A673 (cell line): ENCODE data around the gene DIPK1B. TPM values are rescaled to one million over a fixed set of nuclear protein-coding genes. Genes with fewer than 3 reads are reported as not detected.
"Not testable (repeated sequence)": the region's sequence is repeated elsewhere in the genome, so short reads cannot be mapped to it uniquely, and the experiment has no call there.

Source experiments
- BruUV-seq: library from RNA; stranded (reverse); fragments of 400-500 nt; replicated peaks from 2 replicates; lab custom pipeline; 2021; lab: Mats Ljungman, UMichigan
- CTCF ChIA-PET: fragments of 300-600 bp; sonication (Branson Sonifier 250); formaldehyde crosslinking; loops from one replicate; lab custom pipeline; 2022; ENCODE audit warnings: antibody characterized with exemption; lab: Charles Lee
- POLR2A ChIA-PET: fragments of 300-600 bp; sonication (Branson Sonifier 250); formaldehyde crosslinking; loops from one replicate; lab custom pipeline; 2022; ENCODE audit warnings: antibody characterized with exemption; ENCODE audit not compliant: low non-redundant PET; lab: Charles Lee
- DNase-seq: peaks from one replicate; pipeline ENCODE4 v3.0.0-alpha.2; 2015; ENCODE audit warnings: low spot score
- H3K27ac ChIP-seq: fragments of 200-600 bp; sonication (generic); 2 replicates; pipeline ENCODE4 v1.5.1; 2016; ENCODE audit warnings: mixed run types, low read depth, mild to moderate bottlenecking, mixed read lengths, antibody characterized with exemption, low read length; ENCODE audit not compliant: poor library complexity, severe bottlenecking
- H3K27me3 ChIP-seq: fragments of 200-600 bp; sonication (generic); replicated peaks from 2 replicates; pipeline ENCODE4 v1.6.1; 2017; ENCODE audit warnings: mixed run types, low read depth, mild to moderate bottlenecking, mixed read lengths, antibody characterized with exemption, low read length; ENCODE audit not compliant: insufficient read depth, poor library complexity
- H3K36me3 ChIP-seq: fragments of 200-600 bp; sonication (generic); 2 replicates; pipeline ENCODE4 v1.6.1; 2016; ENCODE audit warnings: mixed run types, mild to moderate bottlenecking, mixed read lengths, antibody characterized with exemption, low read length; ENCODE audit not compliant: insufficient read depth, poor library complexity, severe bottlenecking
- H3K4me1 ChIP-seq: fragments of 200-600 bp; sonication (generic); 2 replicates; pipeline ENCODE4 v1.6.1; 2017; ENCODE audit warnings: mixed run types, mild to moderate bottlenecking, mixed read lengths, antibody characterized with exemption, low read length; ENCODE audit not compliant: insufficient read depth, poor library complexity, severe bottlenecking
- H3K4me3 ChIP-seq: fragments of 200-600 bp; sonication (generic); 2 replicates; pipeline ENCODE4 v1.5.1; 2016; ENCODE audit warnings: low read depth, mixed run types, mild to moderate bottlenecking, mixed read lengths, low read length; ENCODE audit not compliant: poor library complexity, severe bottlenecking
- H3K9me3 ChIP-seq: fragments of 200-600 bp; sonication (generic); 2 replicates; pipeline ENCODE4 v1.6.1; 2016; ENCODE audit warnings: mixed run types, low read depth, mild to moderate bottlenecking, mixed read lengths, antibody characterized with exemption, low read length; ENCODE audit not compliant: poor library complexity, severe bottlenecking
- CTCF ChIP-seq: fragments of 300-800, 200-600 bp; sonication (generic); conservative IDR thresholded peaks from 2 replicates; pipeline ENCODE4 v1.5.1; 2017; ENCODE audit warnings: low read depth, mild to moderate bottlenecking, antibody characterized with exemption, low read length, moderate library complexity, mixed read lengths
- EZH2 ChIP-seq: fragments of 200-600 bp; sonication (generic); IDR thresholded peaks from 2 replicates; pipeline ENCODE4 v1.6.1; 2017; ENCODE audit warnings: borderline replicate concordance, low read depth, mild to moderate bottlenecking, mixed read lengths, antibody characterized with exemption, low read length; ENCODE audit not compliant: poor library complexity, severe bottlenecking
- intact Hi-C: fragments of 100-400 bp; cut with micrococcal nuclease; formaldehyde crosslinking; loops from one replicate; pipeline ENCODE4 v1.10.0; 2022; ENCODE audit not compliant: unreplicated experiment
- total RNA-seq: library from RNA; stranded (reverse); gene quantifications from 2 replicates; pipeline ENCODE4 v1.2.3, GENCODE V29; 2021

The DIPK1B gene
- total RNA-seq, 1 experiment from 2014 or later, result 26.4 TPM

GRCh38 chr9:136701668-136702053, 10.7 kb upstream of the DIPK1B start:
- H3K9me3 ChIP-seq, result no peaks in the 10 kb centered on the region
- H3K4me1 ChIP-seq, result peaks cover 7% of the 10 kb centered on the region
- ChIA-PET POLR2A (no interaction called here), CTCF (no interaction called here)
- no peaks in the 10 kb centered on the region for H3K27me3 ChIP-seq
- BruUV-seq, result no TSS peak
- H3K36me3 ChIP-seq, result no peaks in the 10 kb centered on the region
- intact Hi-C loops, result no loop called here
- no peak for DNase-seq
- TF ChIP-seq CTCF (no peak), EZH2 (no peak)
- no peak overlapping the region for H3K27ac ChIP-seq
- no peak overlapping the region for H3K4me3 ChIP-seq

GRCh38 chr9:136703276-136703860, 9.0 kb upstream of the DIPK1B start:
- no peaks in the 10 kb centered on the region for H3K36me3 ChIP-seq
- intact Hi-C loops, result no loop called here
- BruUV-seq, result no TSS peak
- no peak for TF ChIP-seq CTCF
- no peak for TF ChIP-seq EZH2
- no peak overlapping the region for H3K4me3 ChIP-seq
- H3K27me3 ChIP-seq, result no peaks in the 10 kb centered on the region
- no peaks in the 10 kb centered on the region for H3K9me3 ChIP-seq
- no peak overlapping the region for H3K27ac ChIP-seq
- ChIA-PET CTCF (no interaction called here), POLR2A (no interaction called here)
- peaks cover under 1% of the 10 kb centered on the region for H3K4me1 ChIP-seq
- DNase-seq, result no peak

GRCh38 chr9:136704741-136705140, 7.6 kb upstream of the DIPK1B start:
- intact Hi-C loops, BruUV-seq, DNase-seq, H3K27ac ChIP-seq, H3K27me3 ChIP-seq, H3K4me1 ChIP-seq, H3K4me3 ChIP-seq, H3K36me3 ChIP-seq, H3K9me3 ChIP-seq, POLR2A ChIA-PET: not testable (repeated sequence)
- CTCF ChIA-PET, result interaction anchor here (0.5 kb wide), 1 partner anchor 11 kb away, joined by 5 read pairs; no protein-coding TSS in a partner anchor

GRCh38 chr9:136705564-136705963, 6.8 kb upstream of the DIPK1B start:
- ChIA-PET POLR2A (no interaction called here), CTCF (no interaction called here)
- TF ChIP-seq EZH2, result no peak
- no peak for TF ChIP-seq CTCF
- no peak overlapping the region for H3K4me3 ChIP-seq
- H3K27me3 ChIP-seq, result no peaks in the 10 kb centered on the region
- H3K27ac ChIP-seq, result no peak overlapping the region
- no TSS peak for BruUV-seq
- no peaks in the 10 kb centered on the region for H3K9me3 ChIP-seq
- intact Hi-C loops, result no loop called here
- no peak for DNase-seq
- no peaks in the 10 kb centered on the region for H3K4me1 ChIP-seq
- H3K36me3 ChIP-seq, result no peaks in the 10 kb centered on the region
